Caco-2 (cell line): Measurements from ENCODE around the gene TGFBRAP1. TPM values are rescaled to one million over a fixed set of nuclear protein-coding genes. Genes with fewer than 3 reads are reported as not detected.
"Not testable (repeated sequence)": the region's sequence is repeated elsewhere in the genome, so short reads cannot be mapped to it uniquely, and the experiment has no call there.

ENCODE experiments used
- BruUV-seq: library from RNA; stranded (reverse); fragments of 400-500 nt; replicated peaks from 2 replicates; lab custom pipeline; 2021; lab: Mats Ljungman, UMichigan
- CTCF ChIA-PET: fragments of 300-600 bp; sonication (Branson Sonifier 250); formaldehyde crosslinking; loops from one replicate; lab custom pipeline; 2022; ENCODE audit warnings: antibody characterized with exemption; lab: Charles Lee
- POLR2A ChIA-PET: fragments of 300-600 bp; sonication (Branson Sonifier 250); formaldehyde crosslinking; loops from one replicate; lab custom pipeline; 2022; ENCODE audit warnings: antibody characterized with exemption; lab: Charles Lee
- DNase-seq, 2 experiments: peaks; one replicate each; pipeline versions ENCODE4 v3.0.0 to v3.0.0-alpha.2; 2020 to 2022
- H3K27me3 ChIP-seq: replicated peaks from 2 replicates; pipeline ENCODE4 v1.6.0; 2011; ENCODE audit warnings: low read length; ENCODE audit not compliant: control insufficient read depth, insufficient read depth
- H3K36me3 ChIP-seq: 2 replicates; pipeline ENCODE4 v1.5.1; 2011; ENCODE audit warnings: low read length; ENCODE audit not compliant: control insufficient read depth, insufficient read depth
- H3K4me1 ChIP-seq: fragments of 250-450 bp; sonication (Bioruptor Pico); 2 replicates; pipeline ENCODE4 v1.5.1; 2020; ENCODE audit warnings: mild to moderate bottlenecking
- H3K4me3 ChIP-seq: 2 replicates; pipeline ENCODE4 v1.5.1; 2011; ENCODE audit warnings: low read depth, mild to moderate bottlenecking, control low read depth, low read length
- H3K9me3 ChIP-seq: fragments of 250-450 bp; sonication (Bioruptor Pico); 2 replicates; pipeline ENCODE4 v1.5.1; 2020; ENCODE audit warnings: mild to moderate bottlenecking, moderate library complexity
- H3K27ac Mint-ChIP-seq: one replicate; pipeline ENCODE4 v1.8.0; 2022; ENCODE audit warnings: mixed read lengths; ENCODE audit not compliant: unreplicated experiment
- H3K27me3 Mint-ChIP-seq: one replicate; pipeline ENCODE4 v1.8.0; 2022; ENCODE audit warnings: mixed read lengths; ENCODE audit not compliant: insufficient read depth, unreplicated experiment
- H3K36me3 Mint-ChIP-seq: one replicate; pipeline ENCODE4 v1.8.0; 2022; ENCODE audit warnings: mild to moderate bottlenecking, mixed read lengths; ENCODE audit not compliant: insufficient read depth, unreplicated experiment
- H3K4me1 Mint-ChIP-seq: one replicate; pipeline ENCODE4 v1.8.0; 2022; ENCODE audit warnings: low read depth, mixed read lengths; ENCODE audit not compliant: unreplicated experiment
- H3K4me3 Mint-ChIP-seq: one replicate; pipeline ENCODE4 v1.8.0; 2022; ENCODE audit warnings: mild to moderate bottlenecking, moderate library complexity, mixed read lengths; ENCODE audit not compliant: unreplicated experiment
- H3K9me3 Mint-ChIP-seq: one replicate; pipeline ENCODE4 v1.8.0; 2022; ENCODE audit warnings: mixed read lengths; ENCODE audit not compliant: unreplicated experiment
- intact Hi-C: fragments of 100-400 bp; cut with micrococcal nuclease; formaldehyde crosslinking; loops from one replicate; pipeline ENCODE4 v1.10.0; 2022; ENCODE audit not compliant: unreplicated experiment
- total RNA-seq: library from RNA; stranded (reverse); gene quantifications from 2 replicates; pipeline ENCODE4 v1.2.3, GENCODE V29; 2022
- TF ChIP-seq, protein P1 (sequence below), 2 experiments: fragments of 200-600 bp in 1 of 2; IDR thresholded peaks; 1 replicate in 1 of 2; 2 replicates in 1 of 2; pipeline versions ENCODE4 v1.5.1 to v1.8.0; 2011 to 2022; ENCODE audit warnings: antibody characterized with exemption in 1 of 2, control low read depth in 1 of 2, inconsistent platforms in 1 of 2, low read depth in 1 of 2, low read length in 1 of 2, mild to moderate bottlenecking in 1 of 2, moderate library complexity in 1 of 2; ENCODE audit not compliant: insufficient read depth in 1 of 2, severe bottlenecking in 1 of 2, unreplicated experiment in 1 of 2

The TGFBRAP1 gene
- total RNA-seq, 1 experiment from 2014 or later, result 26.0 TPM

DNA sequence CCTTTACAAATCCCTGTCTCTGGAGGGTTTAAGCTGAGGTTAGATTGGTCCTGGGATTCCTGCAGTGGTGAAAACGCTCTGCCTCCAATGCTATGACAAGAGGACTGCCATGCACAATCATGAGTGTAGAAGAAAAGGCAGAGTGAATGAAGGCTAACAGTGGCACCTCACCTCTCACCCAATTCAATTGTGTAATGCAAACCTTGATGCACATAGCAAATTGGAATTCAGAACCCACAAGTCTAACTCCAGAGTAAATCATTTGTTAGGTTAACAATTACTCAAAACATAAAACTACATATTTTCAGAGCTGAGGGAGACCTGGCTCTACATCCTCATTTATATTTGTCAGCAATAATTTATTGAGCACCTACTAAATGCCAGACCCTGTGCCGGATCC, 1.8 kb downstream of the TGFBRAP1 start:
- H3K4me3 Mint-ChIP-seq, result no peak overlapping the region
- H3K4me1 ChIP-seq, result peaks cover 11% of the 10 kb centered on the region
- no peak for DNase-seq
- H3K9me3 Mint-ChIP-seq, result no peaks in the 10 kb centered on the region
- no peaks in the 10 kb centered on the region for H3K27me3 Mint-ChIP-seq
- no peaks in the 10 kb centered on the region for H3K27me3 ChIP-seq
- TF ChIP-seq, protein P1, sequence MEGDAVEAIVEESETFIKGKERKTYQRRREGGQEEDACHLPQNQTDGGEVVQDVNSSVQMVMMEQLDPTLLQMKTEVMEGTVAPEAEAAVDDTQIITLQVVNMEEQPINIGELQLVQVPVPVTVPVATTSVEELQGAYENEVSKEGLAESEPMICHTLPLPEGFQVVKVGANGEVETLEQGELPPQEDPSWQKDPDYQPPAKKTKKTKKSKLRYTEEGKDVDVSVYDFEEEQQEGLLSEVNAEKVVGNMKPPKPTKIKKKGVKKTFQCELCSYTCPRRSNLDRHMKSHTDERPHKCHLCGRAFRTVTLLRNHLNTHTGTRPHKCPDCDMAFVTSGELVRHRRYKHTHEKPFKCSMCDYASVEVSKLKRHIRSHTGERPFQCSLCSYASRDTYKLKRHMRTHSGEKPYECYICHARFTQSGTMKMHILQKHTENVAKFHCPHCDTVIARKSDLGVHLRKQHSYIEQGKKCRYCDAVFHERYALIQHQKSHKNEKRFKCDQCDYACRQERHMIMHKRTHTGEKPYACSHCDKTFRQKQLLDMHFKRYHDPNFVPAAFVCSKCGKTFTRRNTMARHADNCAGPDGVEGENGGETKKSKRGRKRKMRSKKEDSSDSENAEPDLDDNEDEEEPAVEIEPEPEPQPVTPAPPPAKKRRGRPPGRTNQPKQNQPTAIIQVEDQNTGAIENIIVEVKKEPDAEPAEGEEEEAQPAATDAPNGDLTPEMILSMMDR (IDR thresholded peaks at IDR 0.05; ENCODE audit: insufficient read depth in 1 of 2, low read depth in 1 of 2, low read length in 1 of 2, severe bottlenecking in 1 of 2, unreplicated experiment in 1 of 2), result no peak
- no peak overlapping the region for H3K4me3 ChIP-seq
- no peaks in the 10 kb centered on the region for H3K36me3 ChIP-seq
- intact Hi-C loops, result no loop called here
- TSS peak; percentile 39 for BruUV-seq
- POLR2A ChIA-PET, result no interaction called here
- H3K36me3 Mint-ChIP-seq, result no peaks in the 10 kb centered on the region
- no peaks in the 10 kb centered on the region for H3K9me3 ChIP-seq
- CTCF ChIA-PET, result no interaction called here
- peaks cover 14% of the 10 kb centered on the region for H3K4me1 Mint-ChIP-seq
- peak overlapping the region; percentile 72 for H3K27ac Mint-ChIP-seq

DNA sequence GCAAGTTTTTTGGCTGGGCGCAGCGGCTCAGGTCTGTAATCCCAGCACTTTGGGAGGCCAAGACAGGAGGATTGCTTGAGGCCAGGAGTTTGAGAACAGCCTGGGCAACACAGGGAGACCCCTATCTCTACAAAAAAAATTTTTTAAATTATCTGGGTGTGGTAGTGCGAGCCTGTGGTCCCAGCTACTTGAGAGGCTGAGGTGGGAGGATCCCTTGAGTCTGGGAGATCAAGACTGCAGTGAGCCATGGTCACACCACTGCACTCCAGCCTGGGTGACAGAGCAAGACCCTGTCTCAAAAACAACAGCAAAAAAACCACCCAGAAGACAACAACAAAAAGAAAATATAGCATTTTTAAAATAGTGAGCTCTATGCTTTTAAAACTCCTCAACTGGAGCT, 2.3 kb downstream of the TGFBRAP1 start:
- DNase-seq, H3K9me3 Mint-ChIP-seq, BruUV-seq, CTCF ChIA-PET, H3K27me3 Mint-ChIP-seq, H3K27me3 ChIP-seq, POLR2A ChIA-PET, H3K4me3 Mint-ChIP-seq, H3K27ac Mint-ChIP-seq, H3K36me3 Mint-ChIP-seq, intact Hi-C loops, H3K4me3 ChIP-seq, H3K36me3 ChIP-seq, H3K9me3 ChIP-seq: not testable (repeated sequence)
- H3K4me1 ChIP-seq, result peaks cover 11% of the 10 kb centered on the region
- peaks cover 14% of the 10 kb centered on the region for H3K4me1 Mint-ChIP-seq

DNA sequence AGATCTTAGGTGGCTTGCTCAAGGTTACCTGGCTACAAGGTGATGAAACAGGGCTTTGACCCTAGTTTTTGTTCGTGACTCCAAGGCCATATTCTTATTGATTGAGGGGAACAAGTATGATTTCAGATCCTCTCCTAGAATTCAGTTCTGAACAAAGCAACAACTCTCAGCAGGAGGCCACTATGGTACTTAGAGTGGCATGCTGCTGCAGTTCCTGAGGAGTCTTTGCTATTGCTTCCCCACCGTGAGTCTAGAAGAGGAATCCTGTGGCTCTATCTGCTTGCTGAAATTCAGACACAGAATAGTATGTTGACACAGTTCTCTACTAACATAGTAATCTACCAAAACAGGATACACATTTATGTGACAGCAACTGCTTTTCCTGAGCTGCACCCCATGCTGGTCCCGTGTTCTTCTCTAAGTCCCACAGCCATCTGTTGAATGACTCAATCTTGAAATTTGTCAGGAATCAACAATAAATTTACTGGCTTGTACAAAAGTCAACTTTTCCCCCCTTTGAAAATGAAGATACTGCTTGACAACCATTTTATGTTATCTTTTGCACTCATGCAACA, 4.1 kb downstream of the TGFBRAP1 start:
- H3K4me3 ChIP-seq, result no peak overlapping the region
- Mint-ChIP-seq H3K4me1 (peaks cover 16% of the 10 kb centered on the region), H3K27ac (no peak overlapping the region), H3K4me3 (no peak overlapping the region), H3K36me3 (no peaks in the 10 kb centered on the region), H3K9me3 (no peaks in the 10 kb centered on the region), H3K27me3 (no peaks in the 10 kb centered on the region)
- intact Hi-C loops, result no loop called here
- ChIA-PET POLR2A (interaction anchor here (0.7 kb wide), 1 partner anchor 10 kb away, joined by 3 read pairs; no protein-coding TSS in a partner anchor), CTCF (no interaction called here)
- H3K36me3 ChIP-seq, result no peaks in the 10 kb centered on the region
- H3K9me3 ChIP-seq, result no peaks in the 10 kb centered on the region
- no peaks in the 10 kb centered on the region for H3K27me3 ChIP-seq
- no peak for DNase-seq
- peaks cover 7% of the 10 kb centered on the region; the same call in 1 of the 2 replicates for H3K4me1 ChIP-seq
- BruUV-seq, result no TSS peak
- TF ChIP-seq, protein P1 (IDR thresholded peaks at IDR 0.05; ENCODE audit: insufficient read depth in 1 of 2, low read depth in 1 of 2, low read length in 1 of 2, severe bottlenecking in 1 of 2, unreplicated experiment in 1 of 2), result no peak
